Progenitor cell of endocrine pancreas (in vitro differentiated cells): ENCODE data around the gene ING5. TPM values are rescaled to one million over a fixed set of nuclear protein-coding genes. Genes with fewer than 3 reads are reported as not detected.

Experiments
- DNase-seq: peaks from one replicate; pipeline ENCODE4 v3.0.0; 2021; ENCODE audit warnings: low spot score; ENCODE audit not compliant: unreplicated experiment
- H3K27ac Mint-ChIP-seq: 2 replicates; pipeline ENCODE4 v1.8.0; 2021; ENCODE audit warnings: mild to moderate bottlenecking, moderate library complexity, mixed read lengths
- H3K27me3 Mint-ChIP-seq: 2 replicates; pipeline ENCODE4 v1.8.0; 2021; ENCODE audit warnings: mixed read lengths
- H3K36me3 Mint-ChIP-seq: 2 replicates; pipeline ENCODE4 v1.8.0; 2022; ENCODE audit warnings: mixed read lengths; ENCODE audit not compliant: insufficient read depth
- H3K4me1 Mint-ChIP-seq: 2 replicates; pipeline ENCODE4 v1.8.0; 2021; ENCODE audit warnings: low read depth, mixed read lengths
- H3K4me3 Mint-ChIP-seq: 2 replicates; pipeline ENCODE4 v1.8.0; 2021; ENCODE audit warnings: low read depth, mild to moderate bottlenecking, moderate library complexity, mixed read lengths
- H3K9me3 Mint-ChIP-seq: 2 replicates; pipeline ENCODE4 v1.8.0; 2021; ENCODE audit warnings: low read depth, mixed read lengths
- total RNA-seq: library from RNA; stranded (reverse); gene quantifications from 2 replicates; pipeline ENCODE4 v1.2.1, GENCODE V29; 2021
- TF ChIP-seq, protein P1 (sequence below): fragments of 200-600 bp; sonication (generic); IDR thresholded peaks from one replicate; pipeline ENCODE4 v1.5.0; 2021; ENCODE audit warnings: antibody characterized with exemption, mild to moderate bottlenecking; ENCODE audit not compliant: unreplicated experiment

Gene ING5
- total RNA-seq, 1 donor from 2014 or later, result 65.9 TPM

DNA sequence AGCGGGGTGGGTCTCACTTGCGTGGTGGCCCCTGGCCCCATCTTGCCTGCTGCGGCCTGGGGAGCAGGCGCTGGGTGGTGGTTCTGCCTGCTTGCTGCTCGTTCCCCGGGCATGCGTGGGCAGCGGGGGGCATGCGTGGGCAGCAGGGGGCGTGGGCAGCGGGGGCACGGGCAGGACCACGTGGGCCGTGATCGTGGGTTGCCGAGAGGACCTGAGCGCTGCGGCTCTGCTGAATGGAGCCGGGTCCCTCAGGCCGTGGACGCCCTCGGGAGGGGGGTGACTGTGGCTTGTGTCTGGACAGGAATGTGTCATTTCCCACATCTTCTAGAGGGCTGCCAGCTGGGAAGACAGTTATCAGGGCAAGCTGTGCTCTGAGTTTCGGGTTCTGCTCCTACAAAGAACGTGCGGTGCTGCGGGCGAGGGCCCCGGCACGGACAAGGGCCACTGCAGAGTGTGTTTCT lies 66.4 kb downstream of the ING5 start:
- H3K27ac Mint-ChIP-seq, result peak overlapping the region; percentile 49
- H3K4me1 Mint-ChIP-seq, result no peaks in the 10 kb centered on the region
- no peak overlapping the region for H3K4me3 Mint-ChIP-seq
- no peak for DNase-seq
- TF ChIP-seq, protein P1, sequence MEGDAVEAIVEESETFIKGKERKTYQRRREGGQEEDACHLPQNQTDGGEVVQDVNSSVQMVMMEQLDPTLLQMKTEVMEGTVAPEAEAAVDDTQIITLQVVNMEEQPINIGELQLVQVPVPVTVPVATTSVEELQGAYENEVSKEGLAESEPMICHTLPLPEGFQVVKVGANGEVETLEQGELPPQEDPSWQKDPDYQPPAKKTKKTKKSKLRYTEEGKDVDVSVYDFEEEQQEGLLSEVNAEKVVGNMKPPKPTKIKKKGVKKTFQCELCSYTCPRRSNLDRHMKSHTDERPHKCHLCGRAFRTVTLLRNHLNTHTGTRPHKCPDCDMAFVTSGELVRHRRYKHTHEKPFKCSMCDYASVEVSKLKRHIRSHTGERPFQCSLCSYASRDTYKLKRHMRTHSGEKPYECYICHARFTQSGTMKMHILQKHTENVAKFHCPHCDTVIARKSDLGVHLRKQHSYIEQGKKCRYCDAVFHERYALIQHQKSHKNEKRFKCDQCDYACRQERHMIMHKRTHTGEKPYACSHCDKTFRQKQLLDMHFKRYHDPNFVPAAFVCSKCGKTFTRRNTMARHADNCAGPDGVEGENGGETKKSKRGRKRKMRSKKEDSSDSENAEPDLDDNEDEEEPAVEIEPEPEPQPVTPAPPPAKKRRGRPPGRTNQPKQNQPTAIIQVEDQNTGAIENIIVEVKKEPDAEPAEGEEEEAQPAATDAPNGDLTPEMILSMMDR, result no peak
- peaks cover 2% of the 10 kb centered on the region for H3K27me3 Mint-ChIP-seq
- H3K9me3 Mint-ChIP-seq, result no peaks in the 10 kb centered on the region
- no peaks in the 10 kb centered on the region for H3K36me3 Mint-ChIP-seq

DNA sequence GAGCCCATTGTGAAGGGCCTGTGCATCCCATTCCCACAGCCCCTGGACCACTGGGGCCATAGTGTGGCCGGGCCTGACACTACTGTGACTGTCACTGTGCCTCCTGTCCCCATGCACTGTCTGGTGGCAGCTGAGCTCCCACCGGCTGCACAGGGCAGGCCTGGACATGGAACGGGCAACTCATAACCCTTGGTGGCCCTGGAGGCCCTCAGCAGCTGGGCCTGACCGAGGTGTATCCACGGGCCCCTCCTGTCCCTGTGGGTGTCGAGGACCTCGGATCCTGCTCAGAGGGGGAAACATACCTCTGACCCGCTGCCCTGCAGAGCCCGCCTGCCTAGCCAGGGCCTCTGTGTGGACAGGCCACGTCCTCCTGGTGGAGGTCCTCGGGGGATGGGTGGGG lies 67.0 kb downstream of the ING5 start:
- TF ChIP-seq, protein P1, result no peak
- Mint-ChIP-seq H3K4me1 (no peaks in the 10 kb centered on the region), H3K27me3 (peaks cover 2% of the 10 kb centered on the region), H3K36me3 (no peaks in the 10 kb centered on the region), H3K9me3 (no peaks in the 10 kb centered on the region), H3K27ac (no peak overlapping the region), H3K4me3 (no peak overlapping the region)
- no peak for DNase-seq

DNA sequence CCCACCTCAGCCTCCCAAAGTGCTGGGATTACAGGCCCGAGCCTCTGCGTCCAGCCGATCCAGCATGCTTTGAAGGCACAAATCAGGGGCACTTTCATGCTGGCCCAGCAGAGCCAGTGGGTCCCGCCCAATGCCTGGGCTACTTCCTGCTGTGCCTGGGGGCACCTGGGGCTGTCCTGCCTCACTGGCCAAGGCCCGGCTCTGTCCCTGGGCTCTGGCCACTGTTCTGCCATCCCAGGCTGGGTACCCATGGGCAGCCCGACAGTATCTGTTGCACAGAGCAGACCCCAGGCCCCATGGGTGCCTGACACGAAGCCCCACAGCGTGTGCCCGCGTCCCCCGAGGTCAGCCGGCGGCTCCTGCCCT lies 68.0 kb downstream of the ING5 start:
- H3K27me3 Mint-ChIP-seq, result peaks cover 2% of the 10 kb centered on the region
- no peaks in the 10 kb centered on the region for H3K36me3 Mint-ChIP-seq
- no peak overlapping the region for H3K4me3 Mint-ChIP-seq
- no peak overlapping the region for H3K27ac Mint-ChIP-seq
- DNase-seq, result no peak
- H3K9me3 Mint-ChIP-seq, result no peaks in the 10 kb centered on the region
- TF ChIP-seq, protein P1, result no peak
- H3K4me1 Mint-ChIP-seq, result no peaks in the 10 kb centered on the region

DNA sequence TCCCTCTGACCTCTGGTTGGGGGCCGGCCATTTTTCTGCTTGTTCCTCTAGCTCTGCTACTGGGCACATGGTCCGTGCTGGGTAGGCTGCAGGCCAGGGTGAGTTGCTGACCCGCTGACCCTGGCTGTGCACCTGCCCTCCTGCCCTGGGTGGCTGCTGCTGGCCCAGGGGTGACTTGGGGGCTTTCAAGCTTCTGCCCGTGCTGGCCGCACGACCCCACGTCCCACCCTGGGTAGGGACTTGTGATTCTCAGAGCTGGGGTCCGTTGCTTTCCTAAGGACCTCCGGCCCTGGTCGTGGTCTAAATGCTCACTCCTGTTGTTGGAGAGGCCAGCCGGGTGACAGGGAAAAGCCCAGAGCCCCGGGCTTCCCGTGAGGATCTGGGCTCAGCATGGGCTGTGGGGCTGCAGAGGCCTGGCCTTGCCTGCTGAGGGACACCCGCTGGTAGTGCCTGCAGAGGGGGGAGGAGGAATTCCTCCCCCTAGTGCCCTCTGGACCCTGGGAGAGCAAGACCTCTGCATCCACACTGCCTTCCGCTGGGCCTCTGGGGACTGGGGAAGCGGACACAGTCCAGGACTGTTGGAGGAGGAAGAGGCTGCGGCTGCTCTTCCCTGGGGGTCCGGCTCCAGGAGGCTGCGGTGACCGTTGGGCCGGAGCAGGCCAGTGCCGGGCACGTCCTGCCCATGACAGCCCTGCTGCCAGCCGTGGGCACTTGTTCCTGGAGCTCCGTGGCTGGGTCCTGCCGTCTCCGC lies 68.5 kb downstream of the ING5 start:
- no peak for DNase-seq
- no peak overlapping the region for H3K4me3 Mint-ChIP-seq
- TF ChIP-seq, protein P1, result no peak
- no peak overlapping the region for H3K27ac Mint-ChIP-seq
- H3K9me3 Mint-ChIP-seq, result no peaks in the 10 kb centered on the region
- peaks cover 2% of the 10 kb centered on the region for H3K27me3 Mint-ChIP-seq
- no peaks in the 10 kb centered on the region for H3K36me3 Mint-ChIP-seq
- no peaks in the 10 kb centered on the region for H3K4me1 Mint-ChIP-seq

DNA sequence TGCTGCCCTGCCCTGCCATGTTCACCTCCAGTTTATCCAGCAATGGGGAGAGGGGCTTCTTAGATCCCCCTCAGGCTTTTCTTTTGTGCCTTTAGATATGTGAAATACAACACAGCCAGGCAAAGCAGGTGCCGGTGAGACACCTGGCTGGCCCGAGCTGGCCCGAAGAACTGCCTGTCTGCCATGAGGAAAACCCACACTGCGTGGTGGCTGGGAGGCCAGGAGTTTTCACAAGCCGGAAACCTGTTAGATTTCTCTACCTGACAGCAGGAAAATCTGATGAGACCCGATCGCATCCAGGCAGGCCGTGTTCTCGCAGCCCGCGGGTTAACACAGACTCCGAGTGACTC lies 69.1 kb downstream of the ING5 start:
- DNase-seq, result no peak
- Mint-ChIP-seq H3K27me3 (peaks cover 2% of the 10 kb centered on the region), H3K9me3 (no peaks in the 10 kb centered on the region), H3K27ac (no peak overlapping the region), H3K36me3 (no peaks in the 10 kb centered on the region), H3K4me3 (no peak overlapping the region), H3K4me1 (no peaks in the 10 kb centered on the region)
- TF ChIP-seq, protein P1, result no peak
